ENCODE measurements around the gene IFI44.

Gene IFI44

GRCh38 chr1:78665809-78666208 is 16.2 kb downstream of the IFI44 start:
- no peak for DNase-seq (ENCODE audit: low read depth in 1 of 2, low spot score in 1 of 2)
- in situ Hi-C loops (cut with HindIII; ENCODE audit: low pct_unique_long_range_greater_than_20kb, low sequenced_read_pairs): no loop called here
- TF ChIP-seq JUND (IDR thresholded peaks at IDR 0.05; ENCODE audit: low read depth): no peak

GRCh38 chr1:78667939-78668338 is 18.3 kb downstream of the IFI44 start:
- in situ Hi-C loops (cut with HindIII; ENCODE audit: low pct_unique_long_range_greater_than_20kb, low sequenced_read_pairs): no loop called here
- no peak for TF ChIP-seq JUND (IDR thresholded peaks at IDR 0.05; ENCODE audit: low read depth)

GRCh38 chr1:78668427-78668826 is 18.8 kb downstream of the IFI44 start:
- in situ Hi-C loops (cut with HindIII; ENCODE audit: low pct_unique_long_range_greater_than_20kb, low sequenced_read_pairs): no loop called here
- no peak for TF ChIP-seq JUND (IDR thresholded peaks at IDR 0.05; ENCODE audit: low read depth)
- no peak for DNase-seq (ENCODE audit: low read depth in 1 of 2, low spot score in 1 of 2)

More at GRCh38 chr1:78667939-78668338, 18.3 kb downstream of the IFI44 start:
- no peak for DNase-seq (ENCODE audit: low read depth in 1 of 2, low spot score in 1 of 2)

- no peak for DNase-seq (ENCODE audit: low read depth in 1 of 2, low spot score in 1 of 2)
- in situ Hi-C loops (cut with HindIII; ENCODE audit: low pct_unique_long_range_greater_than_20kb, low sequenced_read_pairs): no loop called here
- no peak for TF ChIP-seq JUND (IDR thresholded peaks at IDR 0.05; ENCODE audit: low read depth)
Measured at GRCh38 chr1:78672428-78672827, 22.8 kb downstream of the IFI44 start.

GRCh38 chr1:78673120-78673519 is 23.5 kb downstream of the IFI44 start:
- DNase-seq (ENCODE audit: low read depth in 1 of 2, low spot score in 1 of 2): peak in 1 of 2 experiments; percentile 18
- in situ Hi-C loops (cut with HindIII; ENCODE audit: low pct_unique_long_range_greater_than_20kb, low sequenced_read_pairs): no loop called here
- no peak for TF ChIP-seq JUND (IDR thresholded peaks at IDR 0.05; ENCODE audit: low read depth)

GRCh38 chr1:78676347-78676982 is 26.8 kb downstream of the IFI44 start:
- no peak for TF ChIP-seq JUND (IDR thresholded peaks at IDR 0.05; ENCODE audit: low read depth)
- DNase-seq (ENCODE audit: low read depth in 1 of 2, low spot score in 1 of 2): peak; percentile 1 to 62
- in situ Hi-C loops (cut with HindIII; ENCODE audit: low pct_unique_long_range_greater_than_20kb, low sequenced_read_pairs): no loop called here

GRCh38 chr1:78676993-78677392 is 27.4 kb downstream of the IFI44 start:
- TF ChIP-seq JUND (IDR thresholded peaks at IDR 0.05; ENCODE audit: low read depth): no peak
- in situ Hi-C loops (cut with HindIII; ENCODE audit: low pct_unique_long_range_greater_than_20kb, low sequenced_read_pairs): no loop called here
- DNase-seq (ENCODE audit: low read depth in 1 of 2, low spot score in 1 of 2): no peak

- in situ Hi-C loops (cut with HindIII; ENCODE audit: low pct_unique_long_range_greater_than_20kb, low sequenced_read_pairs): no loop called here
- DNase-seq (ENCODE audit: low read depth in 1 of 2, low spot score in 1 of 2): no peak
- no peak for TF ChIP-seq JUND (IDR thresholded peaks at IDR 0.05; ENCODE audit: low read depth)
Measured at GRCh38 chr1:78677788-78678187, 28.2 kb downstream of the IFI44 start.

- DNase-seq (ENCODE audit: low read depth in 1 of 2, low spot score in 1 of 2): no peak
- TF ChIP-seq JUND (IDR thresholded peaks at IDR 0.05; ENCODE audit: low read depth): no peak
- in situ Hi-C loops (cut with HindIII; ENCODE audit: low pct_unique_long_range_greater_than_20kb, low sequenced_read_pairs): no loop called here
Measured at GRCh38 chr1:78678324-78678723, 28.7 kb downstream of the IFI44 start.

GRCh38 chr1:78681265-78681664 is 31.6 kb downstream of the IFI44 start:
- in situ Hi-C loops (cut with HindIII; ENCODE audit: low pct_unique_long_range_greater_than_20kb, low sequenced_read_pairs): no loop called here
- DNase-seq (ENCODE audit: low read depth in 1 of 2, low spot score in 1 of 2): no peak
- TF ChIP-seq JUND (IDR thresholded peaks at IDR 0.05; ENCODE audit: low read depth): no peak

GRCh38 chr1:78682496-78682895 is 32.9 kb downstream of the IFI44 start:
- no peak for TF ChIP-seq JUND (IDR thresholded peaks at IDR 0.05; ENCODE audit: low read depth)
- DNase-seq (ENCODE audit: low read depth in 1 of 2, low spot score in 1 of 2): no peak
- in situ Hi-C loops (cut with HindIII; ENCODE audit: low pct_unique_long_range_greater_than_20kb, low sequenced_read_pairs): no loop called here

GRCh38 chr1:78683079-78683478 is 33.4 kb downstream of the IFI44 start:
- no peak for TF ChIP-seq JUND (IDR thresholded peaks at IDR 0.05; ENCODE audit: low read depth)
- no peak for DNase-seq (ENCODE audit: low read depth in 1 of 2, low spot score in 1 of 2)
- in situ Hi-C loops (cut with HindIII; ENCODE audit: low pct_unique_long_range_greater_than_20kb, low sequenced_read_pairs): no loop called here

GRCh38 chr1:78687315-78687714 is 37.7 kb downstream of the IFI44 start:
- TF ChIP-seq JUND (IDR thresholded peaks at IDR 0.05; ENCODE audit: low read depth): no peak
- DNase-seq (ENCODE audit: low read depth in 1 of 2, low spot score in 1 of 2): no peak
- in situ Hi-C loops (cut with HindIII; ENCODE audit: low pct_unique_long_range_greater_than_20kb, low sequenced_read_pairs): no loop called here

- no peak for DNase-seq (ENCODE audit: low read depth in 1 of 2, low spot score in 1 of 2)
- no peak for TF ChIP-seq JUND (IDR thresholded peaks at IDR 0.05; ENCODE audit: low read depth)
- in situ Hi-C loops (cut with HindIII; ENCODE audit: low pct_unique_long_range_greater_than_20kb, low sequenced_read_pairs): no loop called here
Measured at GRCh38 chr1:78687914-78688313, 38.3 kb downstream of the IFI44 start.
